HL-60 (cell line): ENCODE data around the gene EXOSC5.

Experiments used
- GABPA ChIP-seq: IDR thresholded peaks from 2 replicates; pipeline ENCODE4 v1.6.1; 2012; ENCODE audit warnings: low read depth
- POLR2AphosphoS5 ChIP-seq: IDR thresholded peaks from 2 replicates; pipeline ENCODE4 v1.6.1; 2012; ENCODE audit warnings: low read depth
- SPI1 ChIP-seq: IDR thresholded peaks from 2 replicates; pipeline ENCODE4 v1.6.1; 2012; ENCODE audit warnings: low read depth, mild to moderate bottlenecking, borderline replicate concordance
- TF ChIP-seq, protein P1 (sequence below): IDR thresholded peaks from one replicate; pipeline ENCODE4 v1.5.1; 2011; ENCODE audit warnings: low read length, control low read depth, inconsistent platforms; ENCODE audit not compliant: insufficient read depth
- TF ChIP-seq, protein P2 (sequence below): IDR thresholded peaks from 2 replicates; pipeline ENCODE4 v1.6.1; 2012; ENCODE audit warnings: low read depth; ENCODE audit not compliant: insufficient replicate concordance

DNA sequence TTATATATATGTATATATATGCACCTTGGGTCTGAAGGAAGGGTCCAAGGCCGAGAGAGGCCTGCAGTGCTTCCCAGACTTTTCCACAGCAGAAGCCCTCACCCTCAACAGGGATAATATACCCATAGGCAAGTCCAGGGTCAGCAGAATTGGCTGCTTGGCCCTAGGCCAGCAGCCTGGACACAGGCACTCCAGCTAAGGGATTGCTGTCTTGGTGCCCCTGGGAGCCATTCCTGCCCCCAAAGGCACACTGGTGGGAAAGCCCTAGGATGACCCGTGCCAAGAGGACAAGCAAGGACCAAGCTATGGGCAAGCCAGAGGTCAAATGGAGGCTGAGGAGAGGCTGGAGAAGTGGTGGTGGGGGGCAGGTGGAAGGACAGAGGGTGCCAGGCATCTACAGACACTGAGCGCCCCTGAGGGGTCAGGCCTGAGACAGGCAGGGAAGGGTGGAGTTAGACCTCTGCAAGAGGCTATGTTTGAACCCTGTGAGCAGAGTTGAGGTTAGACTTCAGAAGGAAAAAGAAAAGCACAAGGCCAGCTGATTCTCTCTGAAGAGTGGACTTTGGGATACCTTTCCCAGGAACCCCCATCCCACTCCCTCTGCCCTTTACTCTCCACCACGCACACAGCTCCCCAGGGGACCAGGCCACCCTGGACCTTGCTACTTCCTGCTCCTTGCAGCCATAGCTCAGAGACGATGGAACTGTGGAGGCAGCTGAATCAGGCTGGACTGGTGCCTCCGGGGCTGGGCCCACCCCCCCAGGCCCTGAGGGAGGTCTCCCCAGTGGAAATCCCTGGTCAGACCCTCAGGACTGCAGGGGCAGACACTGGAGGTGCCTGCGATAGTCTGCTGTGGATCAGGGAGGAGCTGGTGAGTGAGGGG lies 45.6 kb upstream of the EXOSC5 start, which contains the start of gene ERICH4:
- TF ChIP-seq, protein P1, sequence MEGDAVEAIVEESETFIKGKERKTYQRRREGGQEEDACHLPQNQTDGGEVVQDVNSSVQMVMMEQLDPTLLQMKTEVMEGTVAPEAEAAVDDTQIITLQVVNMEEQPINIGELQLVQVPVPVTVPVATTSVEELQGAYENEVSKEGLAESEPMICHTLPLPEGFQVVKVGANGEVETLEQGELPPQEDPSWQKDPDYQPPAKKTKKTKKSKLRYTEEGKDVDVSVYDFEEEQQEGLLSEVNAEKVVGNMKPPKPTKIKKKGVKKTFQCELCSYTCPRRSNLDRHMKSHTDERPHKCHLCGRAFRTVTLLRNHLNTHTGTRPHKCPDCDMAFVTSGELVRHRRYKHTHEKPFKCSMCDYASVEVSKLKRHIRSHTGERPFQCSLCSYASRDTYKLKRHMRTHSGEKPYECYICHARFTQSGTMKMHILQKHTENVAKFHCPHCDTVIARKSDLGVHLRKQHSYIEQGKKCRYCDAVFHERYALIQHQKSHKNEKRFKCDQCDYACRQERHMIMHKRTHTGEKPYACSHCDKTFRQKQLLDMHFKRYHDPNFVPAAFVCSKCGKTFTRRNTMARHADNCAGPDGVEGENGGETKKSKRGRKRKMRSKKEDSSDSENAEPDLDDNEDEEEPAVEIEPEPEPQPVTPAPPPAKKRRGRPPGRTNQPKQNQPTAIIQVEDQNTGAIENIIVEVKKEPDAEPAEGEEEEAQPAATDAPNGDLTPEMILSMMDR = no peak
- no peak for TF ChIP-seq GABPA
- no peak for TF ChIP-seq POLR2AphosphoS5
- TF ChIP-seq, protein P2, sequence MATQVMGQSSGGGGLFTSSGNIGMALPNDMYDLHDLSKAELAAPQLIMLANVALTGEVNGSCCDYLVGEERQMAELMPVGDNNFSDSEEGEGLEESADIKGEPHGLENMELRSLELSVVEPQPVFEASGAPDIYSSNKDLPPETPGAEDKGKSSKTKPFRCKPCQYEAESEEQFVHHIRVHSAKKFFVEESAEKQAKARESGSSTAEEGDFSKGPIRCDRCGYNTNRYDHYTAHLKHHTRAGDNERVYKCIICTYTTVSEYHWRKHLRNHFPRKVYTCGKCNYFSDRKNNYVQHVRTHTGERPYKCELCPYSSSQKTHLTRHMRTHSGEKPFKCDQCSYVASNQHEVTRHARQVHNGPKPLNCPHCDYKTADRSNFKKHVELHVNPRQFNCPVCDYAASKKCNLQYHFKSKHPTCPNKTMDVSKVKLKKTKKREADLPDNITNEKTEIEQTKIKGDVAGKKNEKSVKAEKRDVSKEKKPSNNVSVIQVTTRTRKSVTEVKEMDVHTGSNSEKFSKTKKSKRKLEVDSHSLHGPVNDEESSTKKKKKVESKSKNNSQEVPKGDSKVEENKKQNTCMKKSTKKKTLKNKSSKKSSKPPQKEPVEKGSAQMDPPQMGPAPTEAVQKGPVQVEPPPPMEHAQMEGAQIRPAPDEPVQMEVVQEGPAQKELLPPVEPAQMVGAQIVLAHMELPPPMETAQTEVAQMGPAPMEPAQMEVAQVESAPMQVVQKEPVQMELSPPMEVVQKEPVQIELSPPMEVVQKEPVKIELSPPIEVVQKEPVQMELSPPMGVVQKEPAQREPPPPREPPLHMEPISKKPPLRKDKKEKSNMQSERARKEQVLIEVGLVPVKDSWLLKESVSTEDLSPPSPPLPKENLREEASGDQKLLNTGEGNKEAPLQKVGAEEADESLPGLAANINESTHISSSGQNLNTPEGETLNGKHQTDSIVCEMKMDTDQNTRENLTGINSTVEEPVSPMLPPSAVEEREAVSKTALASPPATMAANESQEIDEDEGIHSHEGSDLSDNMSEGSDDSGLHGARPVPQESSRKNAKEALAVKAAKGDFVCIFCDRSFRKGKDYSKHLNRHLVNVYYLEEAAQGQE = no peak
- no peak for TF ChIP-seq SPI1
